ENCODE data around the gene ADARB2.

GRCh38 chr10:1132584-1132983 is 604.7 kb downstream of the ADARB2 start:
- TF ChIP-seq CTCF (IDR thresholded peaks at IDR 0.05): no peak
- no peak for TF ChIP-seq POLR2A (IDR thresholded peaks at IDR 0.05)
- TF ChIP-seq POLR2AphosphoS5 (IDR thresholded peaks at IDR 0.05): no peak
- TF ChIP-seq EP300 (IDR thresholded peaks at IDR 0.05): no peak
